GM21447 (cell line): ENCODE measurements around the gene CAMK1.
A peak's percentile ranks its signal among the peaks of the same experiment; 100 is the strongest.

ENCODE experiments used
- ATAC-seq: cut with Tn5 transposase; IDR thresholded peaks from one replicate; pipeline ENCODE4 v1.9.1; 2021; ENCODE audit not compliant: unreplicated experiment

Gene CAMK1

GRCh38 chr3:9769426-9770275, at the start of gene CAMK1:
Gene CAMK1, minus strand, starts transcription at chr3:9769947. Its CDS starts 2,198 bp downstream, at chr3:9767749.
- no peak for ATAC-seq

DNA sequence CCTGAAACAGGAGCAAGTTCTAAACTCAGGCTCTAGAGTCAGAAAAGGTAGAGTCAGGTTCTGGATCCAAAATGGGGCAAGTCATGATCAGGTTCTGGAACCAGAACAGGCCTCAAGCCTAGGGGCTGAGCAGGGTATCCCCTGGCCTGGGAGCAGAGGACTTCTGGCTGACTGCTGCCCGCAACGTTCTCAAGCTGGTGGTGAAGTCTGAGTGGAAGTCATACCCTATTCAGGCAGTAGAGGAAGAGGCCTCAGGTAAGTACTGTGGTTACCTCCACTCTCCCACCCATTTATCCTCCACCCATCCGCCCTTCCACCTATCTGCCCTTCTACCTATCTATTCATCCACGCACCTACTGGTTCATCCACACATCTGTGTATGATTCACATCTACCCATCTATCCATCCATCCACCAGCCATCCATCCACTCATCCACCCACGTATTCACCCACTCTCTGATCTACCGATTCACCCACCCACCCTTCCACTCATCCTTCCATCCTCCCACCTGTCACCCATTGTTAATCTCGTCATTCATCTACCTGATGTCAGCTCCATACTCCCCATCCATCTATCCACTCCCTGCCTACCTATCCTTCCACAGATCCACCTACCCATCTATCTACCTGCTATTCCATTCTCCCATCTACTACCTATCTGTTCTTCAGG, 49.1 kb upstream of the CAMK1 start:
- no peak for ATAC-seq

- no peak for ATAC-seq
Measured at GRCh38 chr3:9817436-9817835, 47.7 kb upstream of the CAMK1 start.

GRCh38 chr3:9815986-9816385, 46.2 kb upstream of the CAMK1 start:
- no peak for ATAC-seq

DNA sequence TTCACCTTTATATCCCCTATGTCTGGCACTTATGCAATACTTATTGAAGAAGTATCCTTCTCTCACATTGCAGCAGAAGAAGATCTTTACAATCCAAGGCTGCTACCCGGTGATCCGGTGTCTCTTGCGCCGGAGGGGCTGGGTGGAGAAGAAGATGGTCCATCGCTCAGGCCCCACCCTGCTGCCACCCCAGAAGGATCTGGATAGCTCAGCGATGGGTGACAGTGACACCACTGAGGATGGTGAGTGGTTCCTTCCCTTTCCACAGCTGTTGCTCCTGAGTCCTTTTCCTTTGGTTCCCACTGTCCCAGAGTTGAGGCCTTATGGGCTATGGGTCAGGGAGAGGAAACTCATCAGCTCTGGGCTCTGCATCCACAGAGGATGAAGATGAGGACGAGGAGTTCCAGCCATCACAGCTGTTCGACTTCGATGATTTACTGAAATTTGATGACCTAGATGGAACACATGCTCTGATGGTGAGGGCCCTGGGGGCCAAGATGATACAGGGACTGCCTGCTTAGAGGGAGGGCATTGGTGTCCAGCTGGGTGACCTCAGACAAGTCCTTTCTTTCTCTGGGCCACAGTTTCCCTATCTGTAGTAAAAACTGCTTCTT, 43.2 kb upstream of the CAMK1 start:
- ATAC-seq: no peak

GRCh38 chr3:9810846-9811245, 41.1 kb upstream of the CAMK1 start:
- ATAC-seq: no peak

GRCh38 chr3:9810433-9810770, 40.7 kb upstream of the CAMK1 start:
- no peak for ATAC-seq

GRCh38 chr3:9809615-9810432, 40.1 kb upstream of the CAMK1 start, which contains the start of gene TTLL3:
Gene TTLL3, plus strand, starts transcription at chr3:9810262. Its CDS starts 400 bp downstream, at chr3:9810662.
- peak; percentile 48 for ATAC-seq

- peak; percentile 20 for ATAC-seq
Measured at GRCh38 chr3:9809239-9809614, 39.5 kb upstream of the CAMK1 start.

- peak; percentile 40 for ATAC-seq
Measured at GRCh38 chr3:9808345-9809037, 38.7 kb upstream of the CAMK1 start.

- ATAC-seq: no peak
Measured at GRCh38 chr3:9807981-9808344, 38.2 kb upstream of the CAMK1 start.

DNA sequence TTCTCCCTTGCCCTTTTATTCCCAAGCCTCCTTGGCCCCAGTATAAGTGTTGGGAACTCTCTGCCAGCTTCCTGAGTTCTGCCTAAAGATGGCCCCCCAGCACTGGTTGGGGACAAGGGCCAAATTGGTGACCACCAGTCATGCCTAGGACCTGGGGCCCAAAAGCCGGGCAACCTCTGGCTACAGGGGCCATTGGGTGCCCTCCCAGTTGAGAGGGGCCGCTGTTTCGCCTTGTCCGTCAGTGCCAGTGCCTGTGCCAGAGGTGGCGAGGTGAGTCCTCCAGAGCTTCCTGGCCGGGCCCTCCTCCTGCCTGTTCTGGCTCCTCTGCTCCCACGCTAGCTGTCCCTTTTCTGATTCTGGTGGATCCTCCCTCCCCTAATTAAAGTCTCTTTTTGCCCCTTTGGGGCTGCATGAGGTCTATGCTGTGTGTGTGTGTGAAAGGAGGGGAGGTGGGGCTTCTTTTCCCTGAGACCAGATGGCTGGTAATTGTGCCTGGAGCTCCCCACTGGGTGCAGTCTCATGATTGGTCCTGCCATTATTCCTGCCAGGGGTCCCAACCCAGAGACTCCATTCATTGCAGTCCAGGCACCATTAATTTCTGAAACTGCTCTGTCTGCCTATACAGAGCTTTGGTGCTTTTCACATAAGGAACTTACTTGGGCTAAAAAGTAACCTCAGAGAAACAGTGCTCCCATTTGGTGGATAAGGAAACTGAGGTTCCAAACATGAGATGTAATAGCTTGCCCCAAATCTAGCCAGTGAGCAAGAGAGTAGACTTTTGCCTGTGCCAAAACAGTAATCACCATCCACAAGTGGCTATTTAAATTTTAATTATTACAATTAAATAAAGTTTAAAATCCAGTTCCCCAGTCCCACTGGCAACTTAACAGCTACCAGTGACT, 37.2 kb upstream of the CAMK1 start:
- no peak for ATAC-seq

DNA sequence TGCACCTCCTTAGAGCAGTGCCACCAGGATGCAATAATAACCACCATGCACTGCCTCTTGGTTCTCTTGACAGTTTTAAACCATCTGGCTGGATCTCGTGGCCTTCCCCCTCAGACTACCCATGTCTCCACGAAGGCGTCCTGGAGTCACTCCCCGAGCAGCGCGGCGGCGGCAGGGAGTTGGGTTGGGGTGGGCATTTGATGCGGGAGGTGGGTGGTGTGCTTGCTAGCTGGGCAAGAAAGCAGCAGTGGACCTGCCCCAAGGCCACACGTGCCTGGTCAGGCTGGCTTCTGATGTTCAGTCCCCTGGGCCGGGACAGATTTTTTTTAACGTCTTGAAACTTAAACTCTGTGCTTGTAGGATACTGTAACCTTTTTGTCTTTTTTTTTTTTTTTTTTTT, 36.4 kb upstream of the CAMK1 start:
- no peak for ATAC-seq

GRCh38 chr3:9804996-9805395, 35.2 kb upstream of the CAMK1 start:
- no peak for ATAC-seq

DNA sequence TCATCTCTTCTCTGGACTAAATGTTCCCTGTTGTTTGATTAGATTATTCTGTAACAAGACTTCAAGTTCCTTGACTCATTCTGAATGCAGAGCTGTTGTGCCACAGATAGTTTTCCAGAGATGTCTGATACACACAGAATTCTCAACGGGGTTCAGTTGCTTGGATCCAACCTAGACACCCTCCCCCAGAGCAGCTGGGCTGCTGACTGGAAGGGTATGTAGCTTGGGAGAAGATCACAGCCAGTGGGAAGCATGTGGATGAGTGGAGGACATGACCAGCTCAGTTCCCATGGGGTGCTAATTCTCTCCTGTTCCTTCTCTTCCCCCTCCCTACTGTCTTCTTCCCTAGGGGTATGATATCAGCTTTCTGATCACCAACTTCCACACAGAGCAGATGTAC, 33.7 kb upstream of the CAMK1 start:
- ATAC-seq: no peak

GRCh38 chr3:9800529-9800928, 30.8 kb upstream of the CAMK1 start:
- ATAC-seq: no peak

GRCh38 chr3:9797196-9797945, 27.6 kb upstream of the CAMK1 start:
- no peak for ATAC-seq

DNA sequence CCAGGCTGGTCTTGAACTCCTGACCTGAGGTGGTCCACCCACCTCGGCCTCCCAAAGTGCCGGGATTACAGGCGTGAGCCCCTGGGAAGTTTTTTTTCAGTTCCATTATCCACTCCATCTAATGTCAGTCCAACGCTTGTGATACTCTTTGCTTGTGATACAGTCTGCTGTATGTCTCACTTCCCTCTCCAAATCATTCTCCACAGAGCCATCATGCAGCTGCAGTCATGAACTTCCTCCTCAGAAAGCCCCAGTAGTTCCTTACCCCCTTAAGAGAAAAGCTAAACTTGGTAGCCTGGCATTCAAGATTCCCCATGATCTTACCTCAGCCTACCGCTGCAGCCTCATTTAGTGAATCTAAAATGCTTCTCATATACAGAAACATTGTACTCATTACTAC, 25.5 kb upstream of the CAMK1 start:
- ATAC-seq: no peak

DNA sequence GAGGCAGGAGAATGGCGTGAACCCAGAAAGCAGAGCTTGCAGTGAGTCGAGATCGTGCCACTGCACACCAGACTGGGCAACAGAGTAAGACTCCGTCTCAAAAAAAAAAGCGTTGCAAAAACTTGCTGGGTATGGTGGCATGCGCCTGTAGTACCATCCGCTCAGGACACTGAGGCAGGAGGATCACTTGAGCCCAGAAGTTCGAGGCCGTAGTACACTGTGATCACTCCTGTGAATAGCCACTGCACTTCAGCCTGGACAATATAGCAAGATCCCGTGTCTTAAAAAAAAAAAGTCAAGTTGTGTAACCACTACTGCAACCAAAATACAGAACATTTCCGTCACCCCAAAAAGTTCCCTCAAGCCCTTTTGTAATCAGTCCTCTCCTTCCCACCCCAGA, 24.7 kb upstream of the CAMK1 start:
- ATAC-seq: no peak
